Spleen (tissue), 11 donors: Measurements from ENCODE around the gene MRPS9. TPM values are rescaled to one million over a fixed set of nuclear protein-coding genes. Genes with fewer than 3 reads are reported as not detected.

Source experiments
- DNase-seq: peaks from one replicate; pipeline ENCODE4 v3.0.0-alpha.2; 2020
- H3K27ac ChIP-seq, 8 donors: fragments of 200-600 bp; sonication (generic) in 7 of 8; 1 replicate in 4 of 8; 2 replicates in 4 of 8; pipeline versions ENCODE4 v1.5.0 to v1.8.0; 2016 to 2021; ENCODE audit warnings: inconsistent platforms in 4 of 8, mild to moderate bottlenecking in 4 of 8, moderate library complexity in 1 of 8
- H3K27me3 ChIP-seq, 7 donors: fragments of 200-600 bp; sonication (generic) in 6 of 7; replicated peaks in 1 of 7; 1 replicate in 4 of 7; 2 replicates in 3 of 7; pipeline versions ENCODE4 v1.5.0 to v1.8.0; 2016 to 2021; ENCODE audit warnings: inconsistent platforms in 3 of 7, mild to moderate bottlenecking in 1 of 7
- H3K36me3 ChIP-seq, 6 donors: fragments of 200-600 bp; sonication (generic) in 5 of 6; 1 replicate in 4 of 6; 2 replicates in 2 of 6; pipeline versions ENCODE4 v1.5.0 to v1.8.0; 2016 to 2021; ENCODE audit warnings: inconsistent platforms in 2 of 6
- H3K4me1 ChIP-seq, 6 donors: fragments of 200-600 bp; sonication (generic) in 5 of 6; 1 replicate in 3 of 6; 2 replicates in 3 of 6; pipeline versions ENCODE4 v1.5.0 to v1.8.0; 2016 to 2021; ENCODE audit warnings: inconsistent platforms in 3 of 6
- H3K4me3 ChIP-seq, 8 donors: fragments of 200-600 bp; sonication (generic) in 7 of 8; 1 replicate in 4 of 8; 2 replicates in 4 of 8; pipeline versions ENCODE4 v1.5.0 to v1.8.0; 2016 to 2021; ENCODE audit warnings: inconsistent platforms in 4 of 8, mild to moderate bottlenecking in 4 of 8, moderate library complexity in 2 of 8
- H3K9me3 ChIP-seq, 8 donors: fragments of 200-600 bp; sonication (generic) in 7 of 8; 1 replicate in 4 of 8; 2 replicates in 4 of 8; pipeline versions ENCODE4 v1.5.0 to v1.8.0; 2016 to 2021; ENCODE audit warnings: inconsistent platforms in 4 of 8
- POLR2A ChIP-seq, 3 donors: fragments of 450-650 bp; IDR thresholded peaks; one replicate each; pipeline ENCODE4 v1.5.1; 2017; ENCODE audit warnings: antibody characterized with exemption in 3 of 3, mild to moderate bottlenecking in 1 of 3
- POLR2AphosphoS5 ChIP-seq, 3 donors: sonication (generic); formaldehyde crosslinking; IDR thresholded peaks; one replicate each; pipeline ENCODE4 v1.5.1; 2017; ENCODE audit warnings: antibody characterized with exemption in 3 of 3
- WGBS, 5 donors: extraction: QIAGEN DNeasy Blood & Tissue Kit in 3 of 5; methylation state at CpG; one replicate each; pipeline versions ENCODE4 v1.1.5 to v1.1.7; 2013 to 2018; 5-methylcytosine and 5-hydroxymethylcytosine counted together
- intact Hi-C: fragments of 100-400 bp; cut with DNase I; formaldehyde crosslinking; loops from one replicate; pipeline ENCODE4 v1.15.0; 2023; ENCODE audit warnings: low total_unique reads
- polyA plus RNA-seq, 3 donors: library from polyadenylated mRNA; stranded (reverse); fragments of 200-250 nt; gene quantifications; one replicate each; pipeline ENCODE4 v1.2.1, GENCODE V29; 2013
- total RNA-seq, 7 donors: library from RNA; depleted of rRNA in 3 of 7; stranded (reverse); fragments of >200 nt in 3 of 7; fragmentation: NEBNext Ultra II Directional in 4 of 7; extraction: Animal tissue kit (Norgen Biotek cat#: 25700) in 4 of 7; gene quantifications; one replicate each; pipeline versions ENCODE4 v1.1.0 to v1.2.1, GENCODE V29; 2016 to 2021
- TF ChIP-seq, protein P1 (sequence below), 11 experiments: fragments of 200-600 bp in 7 of 11; fragments of 450-650 bp in 4 of 11; sonication (generic) in 4 of 11; IDR thresholded peaks in 8 of 11; conservative IDR thresholded peaks in 3 of 11; 1 replicate in 7 of 11; 2 replicates in 4 of 11; pipeline versions ENCODE4 v1.4.0 to v1.8.0; 2016 to 2021; ENCODE audit warnings: antibody characterized with exemption in 11 of 11, inconsistent platforms in 4 of 11, mild to moderate bottlenecking in 1 of 11
- donor health status: healthy with polysubstance abuse.
- donor health status: DM: no; HTN: no; CAD: no; lungs with moderate emphysema.
- donor health status: DM: no; HTN: no; CAD: no.
- donor health status: Bipolar disorder and iron deficiency.
- donor health status: healthy.
- donor health status: DM: no; HTN: no; CAD: no.
- donor health status: DM: yes; HTN: yes; CAD: no.

Gene MRPS9
- total and polyA plus RNA-seq, 10 donors, result 10.4 to 28.7 (median 16.0) TPM

DNA sequence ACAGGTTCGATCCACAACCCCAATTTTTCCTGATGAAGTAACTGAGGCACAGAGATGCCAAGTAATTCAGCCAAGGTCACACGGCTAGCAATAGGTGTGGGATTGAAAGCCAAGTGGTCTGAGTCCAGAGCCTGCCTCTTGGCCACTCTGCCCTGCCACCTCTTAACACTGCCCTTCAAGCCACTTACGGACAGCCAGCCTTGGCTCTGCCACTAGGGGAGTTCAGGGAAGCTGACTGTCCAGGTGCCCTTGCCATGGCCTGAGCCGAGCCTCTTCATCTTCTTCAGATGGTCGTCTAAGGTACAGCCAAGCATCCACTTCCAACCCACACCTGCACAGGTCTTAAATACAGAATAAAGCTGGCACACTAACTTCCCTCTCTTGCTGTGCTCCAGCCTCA, 104.4 kb downstream of the MRPS9 start:
- 80 to 88% (median 85%) methylated on average over 5 of the region's 5 CpGs for WGBS, 5 donors

DNA sequence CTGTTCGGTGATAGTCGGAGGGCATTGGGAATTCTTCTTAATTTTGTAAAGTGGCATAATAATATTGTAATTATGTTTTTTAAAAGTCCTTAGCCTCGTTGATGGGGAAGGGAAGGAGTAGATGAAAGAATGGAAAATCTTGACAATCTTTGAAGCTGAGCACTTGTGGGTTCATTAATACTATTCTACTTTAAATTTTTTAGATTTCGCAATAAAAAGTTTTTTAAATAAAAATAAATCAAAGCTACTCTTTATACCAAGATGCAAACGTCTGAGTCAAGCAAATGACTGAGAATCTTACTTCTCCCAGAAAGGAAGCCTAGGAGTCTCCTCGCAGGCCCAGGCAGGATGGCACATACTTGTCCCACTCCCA, 105.2 kb downstream of the MRPS9 start:
- peaks cover 0 to 22% (median 13%) of the 10 kb centered on the region in 6 donors for H3K4me1 ChIP-seq
- no peaks in the 10 kb centered on the region for H3K36me3 ChIP-seq
- 61 to 69% (median 63%) methylated on average over 6 of the region's 6 CpGs for WGBS, 5 donors
- peak overlapping the region in 5 of 8 donors; percentile 38 to 76 (median 51) for H3K4me3 ChIP-seq
- TF ChIP-seq POLR2AphosphoS5 (IDR thresholded peaks at IDR 0.05) (no peak), POLR2A (IDR thresholded peaks at IDR 0.05) (no peak)
- TF ChIP-seq, protein P1, sequence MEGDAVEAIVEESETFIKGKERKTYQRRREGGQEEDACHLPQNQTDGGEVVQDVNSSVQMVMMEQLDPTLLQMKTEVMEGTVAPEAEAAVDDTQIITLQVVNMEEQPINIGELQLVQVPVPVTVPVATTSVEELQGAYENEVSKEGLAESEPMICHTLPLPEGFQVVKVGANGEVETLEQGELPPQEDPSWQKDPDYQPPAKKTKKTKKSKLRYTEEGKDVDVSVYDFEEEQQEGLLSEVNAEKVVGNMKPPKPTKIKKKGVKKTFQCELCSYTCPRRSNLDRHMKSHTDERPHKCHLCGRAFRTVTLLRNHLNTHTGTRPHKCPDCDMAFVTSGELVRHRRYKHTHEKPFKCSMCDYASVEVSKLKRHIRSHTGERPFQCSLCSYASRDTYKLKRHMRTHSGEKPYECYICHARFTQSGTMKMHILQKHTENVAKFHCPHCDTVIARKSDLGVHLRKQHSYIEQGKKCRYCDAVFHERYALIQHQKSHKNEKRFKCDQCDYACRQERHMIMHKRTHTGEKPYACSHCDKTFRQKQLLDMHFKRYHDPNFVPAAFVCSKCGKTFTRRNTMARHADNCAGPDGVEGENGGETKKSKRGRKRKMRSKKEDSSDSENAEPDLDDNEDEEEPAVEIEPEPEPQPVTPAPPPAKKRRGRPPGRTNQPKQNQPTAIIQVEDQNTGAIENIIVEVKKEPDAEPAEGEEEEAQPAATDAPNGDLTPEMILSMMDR (IDR thresholded peaks at IDR 0.05 in 8 of 11, conservative IDR thresholded peaks at IDR 0.05 in 3 of 11), result no peak
- no peak for DNase-seq
- H3K27ac ChIP-seq, result no peak overlapping the region
- H3K9me3 ChIP-seq, result no peaks in the 10 kb centered on the region
- intact Hi-C loops, result no loop called here
- H3K27me3 ChIP-seq, result peaks cover 0 to 63% (median 25%) of the 10 kb centered on the region in 7 donors

More for the DNA sequence above, 104.4 kb downstream of the MRPS9 start:
- intact Hi-C loops, result no loop called here
- no peak overlapping the region for H3K27ac ChIP-seq
- no peaks in the 10 kb centered on the region for H3K9me3 ChIP-seq
- H3K4me3 ChIP-seq, result no peak overlapping the region
- no peak for TF ChIP-seq POLR2A (IDR thresholded peaks at IDR 0.05)
- no peak for TF ChIP-seq POLR2AphosphoS5 (IDR thresholded peaks at IDR 0.05)
- TF ChIP-seq, protein P1 (IDR thresholded peaks at IDR 0.05 in 8 of 11, conservative IDR thresholded peaks at IDR 0.05 in 3 of 11), result no peak
- no peak for DNase-seq
- peaks cover 0 to 61% (median 25%) of the 10 kb centered on the region in 7 donors for H3K27me3 ChIP-seq
- H3K4me1 ChIP-seq, result peaks cover 0 to 22% (median 13%) of the 10 kb centered on the region in 6 donors
- no peaks in the 10 kb centered on the region for H3K36me3 ChIP-seq

DNA sequence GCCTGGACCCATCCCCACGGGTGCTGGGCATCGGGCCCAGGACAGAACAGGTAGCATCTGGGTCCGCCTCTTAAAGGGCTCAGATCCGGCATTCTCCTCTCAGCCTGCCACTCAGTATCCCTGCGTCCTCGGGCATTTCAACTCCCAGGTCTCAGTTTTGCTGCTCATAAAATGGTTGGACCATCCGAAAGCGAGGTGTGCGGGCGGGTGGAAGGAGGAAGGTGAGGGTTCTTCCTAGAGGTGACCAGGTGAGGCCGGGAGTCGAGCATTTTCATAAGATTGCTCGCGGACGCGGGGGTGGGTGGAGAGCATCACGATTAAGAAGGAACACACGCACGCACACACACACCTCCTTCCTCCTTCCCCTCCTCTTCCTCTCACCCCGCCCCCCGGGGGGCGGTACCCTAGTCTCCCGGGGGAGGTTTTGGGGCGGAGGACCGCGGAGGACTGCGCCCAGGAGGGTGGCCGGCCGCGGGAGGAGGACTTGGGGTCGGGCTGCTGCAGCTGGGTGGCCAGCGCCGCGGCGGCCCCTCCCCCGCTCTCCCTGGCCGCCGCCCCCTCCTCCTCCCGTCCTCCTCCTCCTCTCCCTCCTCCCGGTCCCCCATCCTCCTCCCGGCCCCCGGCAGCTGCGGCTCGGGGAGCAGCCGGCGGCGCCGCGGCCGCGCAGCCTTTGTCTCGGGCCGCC, 105.7 kb downstream of the MRPS9 start:
- peaks cover 0 to 63% (median 25%) of the 10 kb centered on the region in 7 donors for H3K27me3 ChIP-seq
- H3K27ac ChIP-seq, result no peak overlapping the region
- WGBS, 5 donors, result 3 to 7% (median 6%) methylated on average over 18 to 53 of the region's 53 CpGs
- intact Hi-C loops, result no loop called here
- no peaks in the 10 kb centered on the region for H3K9me3 ChIP-seq
- H3K4me1 ChIP-seq, result peaks cover 0 to 22% (median 13%) of the 10 kb centered on the region in 6 donors
- H3K36me3 ChIP-seq, result no peaks in the 10 kb centered on the region
- peak overlapping the region in 7 of 8 donors; percentile 34 to 76 (median 47) for H3K4me3 ChIP-seq
- TF ChIP-seq, protein P1 (IDR thresholded peaks at IDR 0.05 in 8 of 11, conservative IDR thresholded peaks at IDR 0.05 in 3 of 11), result no peak
- TF ChIP-seq POLR2AphosphoS5 (IDR thresholded peaks at IDR 0.05) (peak in 2 of 3 donors; percentile 16 to 22), POLR2A (IDR thresholded peaks at IDR 0.05) (no peak)
- DNase-seq, result peak; percentile 79

DNA sequence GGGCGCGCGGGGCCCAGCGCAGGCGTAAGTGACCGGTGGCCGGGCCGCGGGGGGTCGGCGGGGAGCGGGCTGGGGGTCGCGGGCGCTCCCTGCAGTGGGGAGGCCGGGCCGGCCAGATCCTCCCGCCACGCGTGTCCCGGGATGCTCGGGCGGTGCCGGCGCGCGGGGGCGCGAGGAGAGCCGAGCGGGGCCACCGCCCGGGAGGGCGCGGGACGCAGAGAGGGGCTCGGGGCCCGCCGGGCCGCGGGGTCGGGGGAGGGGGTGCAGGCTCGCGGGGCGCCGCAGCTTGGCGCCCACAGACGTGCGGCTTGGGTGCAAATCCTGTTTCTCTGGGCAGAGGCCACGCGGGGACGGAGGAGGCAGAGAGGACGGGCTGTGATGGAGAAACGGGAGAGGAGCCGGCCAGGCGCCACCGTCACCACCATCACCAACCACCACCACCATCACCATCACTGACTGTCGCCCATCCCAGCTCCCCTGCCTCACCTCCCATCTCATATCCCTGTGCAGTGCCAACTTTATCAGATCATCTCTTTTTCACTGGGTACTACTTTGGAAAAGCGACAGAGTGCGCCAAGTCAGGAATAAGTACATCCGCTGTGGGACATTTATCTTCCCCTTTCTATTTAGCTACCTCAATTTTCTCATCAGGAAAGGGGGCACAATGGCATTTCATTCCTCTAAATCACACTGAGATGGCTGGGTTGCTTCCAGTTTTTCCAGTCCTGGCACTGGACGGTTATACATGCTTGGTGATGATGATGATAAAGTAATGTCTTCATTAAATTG, 106.5 kb downstream of the MRPS9 start:
- 6 to 15% (median 8%) methylated on average over 25 to 62 of the region's 62 CpGs for WGBS, 5 donors
- TF ChIP-seq POLR2AphosphoS5 (IDR thresholded peaks at IDR 0.05), result no peak
- peaks cover 0 to 63% (median 25%) of the 10 kb centered on the region in 7 donors for H3K27me3 ChIP-seq
- intact Hi-C loops, result no loop called here
- no peaks in the 10 kb centered on the region for H3K9me3 ChIP-seq
- peak overlapping the region in 7 of 8 donors; percentile 34 to 76 (median 47) for H3K4me3 ChIP-seq
- H3K4me1 ChIP-seq, result peaks cover 0 to 22% (median 13%) of the 10 kb centered on the region in 6 donors
- H3K36me3 ChIP-seq, result no peaks in the 10 kb centered on the region
- no peak for DNase-seq
- H3K27ac ChIP-seq, result no peak overlapping the region
